Measurements from ENCODE around the gene LRR1.
"Not testable (repeated sequence)": the region's sequence is repeated elsewhere in the genome, so short reads cannot be mapped to it uniquely, and the experiment has no call there.

The LRR1 gene

DNA sequence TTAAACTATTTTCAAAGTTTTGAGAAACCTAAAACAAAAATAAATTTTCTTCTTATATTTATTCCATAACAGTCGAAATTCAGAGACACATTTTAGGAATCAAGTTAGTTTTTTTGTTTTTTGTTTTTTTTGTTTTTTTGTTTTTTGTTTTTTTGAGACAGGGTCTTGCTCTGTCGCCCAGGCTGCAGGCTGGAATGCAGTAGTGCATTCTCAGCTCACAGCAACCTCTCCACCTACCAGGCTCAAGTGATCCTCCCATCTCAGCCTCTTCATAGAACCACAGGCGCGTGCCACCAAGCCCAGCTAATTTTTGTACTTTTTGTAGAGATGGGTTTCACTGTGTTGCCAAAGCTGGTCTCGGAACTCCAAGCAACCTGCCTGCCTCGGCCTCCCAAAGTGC is 54.8 kb downstream of the LRR1 start:
- H3K4me1 ChIP-seq (ENCODE audit: control insufficient read depth in 1 of 2, insufficient read depth in 2 of 2, low read length in 2 of 2), result no peaks in the 10 kb centered on the region
- no peak overlapping the region for H3K4me3 ChIP-seq (ENCODE audit: low read depth in 1 of 2, low read length in 2 of 2)
- H3K27me3 ChIP-seq (ENCODE audit: control insufficient read depth in 1 of 2, insufficient read depth in 2 of 2, low read length in 2 of 2), result no peaks in the 10 kb centered on the region
- no peak overlapping the region for H3K9ac ChIP-seq (ENCODE audit: low read depth in 1 of 2, low read length in 2 of 2)
- no peak overlapping the region for H3K27ac ChIP-seq (ENCODE audit: low read depth, low read length)
- no peaks in the 10 kb centered on the region for H3K36me3 ChIP-seq (ENCODE audit: control insufficient read depth in 1 of 2, insufficient read depth in 2 of 2, low read length in 2 of 2)
- H3K9me3 ChIP-seq (ENCODE audit: control insufficient read depth in 1 of 2, low read length in 2 of 2), result no peaks in the 10 kb centered on the region

GRCh38 chr14:49654511-49654910 is 55.8 kb downstream of the LRR1 start:
- H3K27ac ChIP-seq (ENCODE audit: low read depth, low read length), result no peak overlapping the region
- H3K9me3 ChIP-seq (ENCODE audit: control insufficient read depth in 1 of 2, low read length in 2 of 2), result no peaks in the 10 kb centered on the region
- no peak overlapping the region for H3K9ac ChIP-seq (ENCODE audit: low read depth in 1 of 2, low read length in 2 of 2)
- H3K4me3 ChIP-seq (ENCODE audit: low read depth in 1 of 2, low read length in 2 of 2), result no peak overlapping the region
- H3K4me1 ChIP-seq (ENCODE audit: control insufficient read depth in 1 of 2, insufficient read depth in 2 of 2, low read length in 2 of 2), result no peaks in the 10 kb centered on the region
- no peaks in the 10 kb centered on the region for H3K27me3 ChIP-seq (ENCODE audit: control insufficient read depth in 1 of 2, insufficient read depth in 2 of 2, low read length in 2 of 2)
- H3K36me3 ChIP-seq (ENCODE audit: control insufficient read depth in 1 of 2, insufficient read depth in 2 of 2, low read length in 2 of 2), result no peaks in the 10 kb centered on the region

- not testable (repeated sequence) for H3K36me3 ChIP-seq (ENCODE audit: control insufficient read depth in 1 of 2, insufficient read depth in 2 of 2, low read length in 2 of 2); H3K9ac ChIP-seq (ENCODE audit: low read depth in 1 of 2, low read length in 2 of 2); H3K27ac ChIP-seq (ENCODE audit: low read depth, low read length)
Observed at GRCh38 chr14:49657500-49657899, 58.8 kb downstream of the LRR1 start.

GRCh38 chr14:49659526-49660455 is 61.1 kb downstream of the LRR1 start:
- Histone ChIP-seq H3K9ac (ENCODE audit: low read depth in 1 of 2, low read length in 2 of 2) (no peak overlapping the region), H3K27ac (ENCODE audit: low read depth, low read length) (no peak overlapping the region), H3K9me3 (ENCODE audit: control insufficient read depth in 1 of 2, low read length in 2 of 2) (no peaks in the 10 kb centered on the region)

More at GRCh38 chr14:49657500-49657899, 58.8 kb downstream of the LRR1 start:
- not testable (repeated sequence) for H3K9me3 ChIP-seq (ENCODE audit: control insufficient read depth in 1 of 2, low read length in 2 of 2); H3K4me1 ChIP-seq (ENCODE audit: control insufficient read depth in 1 of 2, insufficient read depth in 2 of 2, low read length in 2 of 2); H3K4me3 ChIP-seq (ENCODE audit: low read depth in 1 of 2, low read length in 2 of 2); H3K27me3 ChIP-seq (ENCODE audit: control insufficient read depth in 1 of 2, insufficient read depth in 2 of 2, low read length in 2 of 2)

More at GRCh38 chr14:49659526-49660455, 61.1 kb downstream of the LRR1 start:
- Histone ChIP-seq H3K36me3 (ENCODE audit: control insufficient read depth in 1 of 2, insufficient read depth in 2 of 2, low read length in 2 of 2) (no peaks in the 10 kb centered on the region), H3K27me3 (ENCODE audit: control insufficient read depth in 1 of 2, insufficient read depth in 2 of 2, low read length in 2 of 2) (no peaks in the 10 kb centered on the region), H3K4me3 (ENCODE audit: low read depth in 1 of 2, low read length in 2 of 2) (no peak overlapping the region), H3K4me1 (ENCODE audit: control insufficient read depth in 1 of 2, insufficient read depth in 2 of 2, low read length in 2 of 2) (no peaks in the 10 kb centered on the region)
